H1 (cell line): ENCODE results near the gene SPATS2L. TPM values are rescaled to one million over a fixed set of nuclear protein-coding genes. Genes with fewer than 3 reads are reported as not detected.

Source experiments
- CTCF ChIA-PET: fragments of 300-600 bp; sonication (Branson Sonifier 250); formaldehyde crosslinking; loops from one replicate; lab custom pipeline; 2021; ENCODE audit not compliant: partially characterized antibody; lab: Charles Lee
- POLR2A ChIA-PET: fragments of 300-600 bp; sonication (Branson Sonifier 250); formaldehyde crosslinking; loops from one replicate; lab custom pipeline; 2021; ENCODE audit warnings: inconsistent platforms; ENCODE audit not compliant: partially characterized antibody; lab: Charles Lee
- DNase-seq, 2 experiments: peaks; one replicate each; pipeline versions ENCODE4 v3.0.0 to v3.0.0-alpha.2; 2010 to 2022; ENCODE audit warnings: low spot score in 2 of 2, low read depth in 1 of 2, mixed read lengths in 1 of 2
- FAIRE-seq: peaks from 2 replicates; lab custom pipeline; 2011; peaks lifted over from hg19 to GRCh38; lab: Jason Lieb, UNC
- H2AFZ ChIP-seq: 2 replicates; pipeline ENCODE4 v1.8.1; 2012; ENCODE audit warnings: low read length, inconsistent platforms
- H2AK5ac ChIP-seq: 2 replicates; pipeline ENCODE4 v1.6.1; 2013; ENCODE audit warnings: low read depth, low read length
- H2BK120ac ChIP-seq: replicated peaks from 2 replicates; pipeline ENCODE3; 2013; ENCODE audit warnings: low read depth, low read length, inconsistent platforms
- H2BK12ac ChIP-seq: 2 replicates; pipeline ENCODE4 v1.6.1; 2013; ENCODE audit warnings: low read depth, low read length
- H2BK15ac ChIP-seq: 2 replicates; pipeline ENCODE4 v1.6.1; 2013; ENCODE audit warnings: low read length
- H2BK20ac ChIP-seq: 2 replicates; pipeline ENCODE4 v1.6.1; 2013; ENCODE audit warnings: low read length
- H2BK5ac ChIP-seq: 2 replicates; pipeline ENCODE4 v1.6.1; 2013; ENCODE audit warnings: low read depth, low read length
- H3K14ac ChIP-seq: 2 replicates; pipeline ENCODE4 v1.6.1; 2013; ENCODE audit warnings: inconsistent platforms; ENCODE audit not compliant: insufficient read length
- H3K18ac ChIP-seq: 2 replicates; pipeline ENCODE4 v1.6.1; 2013; ENCODE audit warnings: low read length; ENCODE audit errors: extremely low read depth
- H3K23ac ChIP-seq: 2 replicates; pipeline ENCODE4 v1.6.1; 2013; ENCODE audit warnings: inconsistent platforms; ENCODE audit not compliant: insufficient read length
- H3K23me2 ChIP-seq: 2 replicates; pipeline ENCODE4 v1.6.1; 2013; ENCODE audit warnings: low read depth, low read length
- H3K27ac ChIP-seq: 2 replicates; pipeline ENCODE4 v1.6.1; 2011; ENCODE audit warnings: low read depth, low read length, inconsistent platforms
- H3K27me3 ChIP-seq, 4 experiments: replicated peaks in 1 of 4; 1 replicate in 1 of 4; 2 replicates in 3 of 4; pipeline versions ENCODE4 v1.6.1 to v1.8.1; 2011 to 2013; ENCODE audit warnings: low read length in 3 of 4, mild to moderate bottlenecking in 3 of 4, inconsistent platforms in 2 of 4, mixed read lengths in 2 of 4, moderate library complexity in 1 of 4; ENCODE audit not compliant: control insufficient read depth in 3 of 4, insufficient read depth in 3 of 4; ENCODE audit errors: extremely low read depth in 1 of 4
- H3K36me3 ChIP-seq, 4 experiments: 2 replicates each; pipeline versions ENCODE4 v1.6.1 to v1.8.1; 2011 to 2013; ENCODE audit warnings: mild to moderate bottlenecking in 4 of 4, low read length in 3 of 4, moderate library complexity in 2 of 4, control low read depth in 1 of 4, inconsistent platforms in 1 of 4; ENCODE audit not compliant: insufficient read depth in 4 of 4, control insufficient read depth in 2 of 4
- H3K4ac ChIP-seq: replicated peaks from 2 replicates; pipeline ENCODE3; 2013; ENCODE audit warnings: low read length, low read depth, mixed read lengths, inconsistent platforms; ENCODE audit not compliant: insufficient read length
- H3K4me1 ChIP-seq, 4 experiments: replicated peaks in 1 of 4; 1 replicate in 1 of 4; 2 replicates in 3 of 4; pipeline versions ENCODE4 v1.6.1 to v1.8.1; 2011 to 2013; ENCODE audit warnings: low read length in 3 of 4, inconsistent platforms in 2 of 4, mixed read lengths in 1 of 4; ENCODE audit not compliant: insufficient read depth in 4 of 4, control insufficient read depth in 3 of 4
- H3K4me2 ChIP-seq, 2 experiments: 2 replicates each; pipeline versions ENCODE4 v1.6.1 to v1.8.1; 2011 to 2013; ENCODE audit warnings: low read depth in 2 of 2, low read length in 2 of 2, control low read depth in 1 of 2, inconsistent platforms in 1 of 2, mild to moderate bottlenecking in 1 of 2; ENCODE audit not compliant: insufficient read depth in 1 of 2
- H3K4me3 ChIP-seq, 4 experiments: fragments of 200-600, 300-600 bp in 1 of 4; sonication (generic), shearing (Covaris generic), sonication (Bioruptor Twin) in 1 of 4; 2 replicates each; pipeline versions ENCODE4 v1.5.1 to v1.8.1; 2011 to 2016; ENCODE audit warnings: low read length in 4 of 4, low read depth in 3 of 4, control low read depth in 2 of 4, inconsistent platforms in 2 of 4, mild to moderate bottlenecking in 2 of 4, mixed read lengths in 1 of 4, moderate library complexity in 1 of 4; ENCODE audit not compliant: insufficient read depth in 2 of 4; ENCODE audit errors: extremely low read depth in 1 of 4
- H3K56ac ChIP-seq: replicated peaks from 2 replicates; pipeline ENCODE3; 2013; ENCODE audit warnings: low read depth, mild to moderate bottlenecking, mixed read lengths, low read length, inconsistent platforms; ENCODE audit not compliant: insufficient read length
- H3K79me1 ChIP-seq: 2 replicates; pipeline ENCODE4 v1.6.1; 2013; ENCODE audit warnings: low read depth, low read length, control low read depth
- H3K79me2 ChIP-seq, 2 experiments: 2 replicates each; pipeline versions ENCODE4 v1.6.1 to v1.8.1; 2012 to 2013; ENCODE audit warnings: low read length in 2 of 2, mild to moderate bottlenecking in 2 of 2, inconsistent platforms in 1 of 2; ENCODE audit not compliant: insufficient read depth in 2 of 2, control insufficient read depth in 1 of 2
- H3K9ac ChIP-seq, 4 experiments: replicated peaks in 1 of 4; 1 replicate in 1 of 4; 2 replicates in 3 of 4; pipeline versions ENCODE4 v1.6.1 to v1.8.1; 2011 to 2013; ENCODE audit warnings: low read depth in 3 of 4, low read length in 3 of 4, control low read depth in 2 of 4, mild to moderate bottlenecking in 2 of 4, moderate library complexity in 2 of 4, inconsistent platforms in 1 of 4; ENCODE audit errors: extremely low read depth in 1 of 4
- H3K9me3 ChIP-seq, 2 experiments: 2 replicates each; pipeline versions ENCODE4 v1.6.1 to v1.8.1; 2012 to 2013; ENCODE audit warnings: mild to moderate bottlenecking in 2 of 2, moderate library complexity in 2 of 2, control low read depth in 1 of 2, inconsistent platforms in 1 of 2, low read depth in 1 of 2, low read length in 1 of 2, mixed read lengths in 1 of 2; ENCODE audit not compliant: insufficient read depth in 2 of 2
- H4K20me1 ChIP-seq, 2 experiments: replicated peaks in 1 of 2; 2 replicates each; pipeline versions ENCODE3 to v1.8.1; 2011 to 2013; ENCODE audit warnings: inconsistent platforms in 2 of 2, low read length in 2 of 2, mild to moderate bottlenecking in 1 of 2; ENCODE audit not compliant: insufficient read depth in 2 of 2, control insufficient read depth in 1 of 2
- H4K5ac ChIP-seq: 2 replicates; pipeline ENCODE4 v1.6.1; 2013; ENCODE audit warnings: low read length, low read depth, mixed read lengths, inconsistent platforms; ENCODE audit not compliant: insufficient read length
- H4K8ac ChIP-seq: 2 replicates; pipeline ENCODE4 v1.8.0; 2013; ENCODE audit warnings: mild to moderate bottlenecking, moderate library complexity, low read length, inconsistent platforms; ENCODE audit not compliant: insufficient read depth; ENCODE audit errors: extremely low read depth
- H4K91ac ChIP-seq: replicated peaks from 2 replicates; pipeline ENCODE3; 2013; ENCODE audit warnings: low read length, mixed read lengths, inconsistent platforms; ENCODE audit not compliant: insufficient read length
- CBX5 ChIP-seq: fragments of 300-800, 300-1000 bp; sonication (generic); IDR thresholded peaks from 2 replicates; pipeline ENCODE4 v1.7.1; 2016; ENCODE audit warnings: antibody characterized with exemption, low read length, low read depth
- CHD1 ChIP-seq: IDR thresholded peaks from 2 replicates; pipeline ENCODE4 v1.6.1; 2012; ENCODE audit warnings: low read depth, low read length, improper control_type of control experiment
- CHD2 ChIP-seq: IDR thresholded peaks from 2 replicates; pipeline ENCODE4 v1.6.1; 2012; ENCODE audit warnings: low read length, improper control_type of control experiment
- GABPA ChIP-seq: IDR thresholded peaks from 2 replicates; pipeline ENCODE4 v1.6.1; 2011; ENCODE audit warnings: mild to moderate bottlenecking, low read length, moderate library complexity, borderline replicate concordance; ENCODE audit not compliant: insufficient read depth
- JUN ChIP-seq: IDR thresholded peaks from 2 replicates; pipeline ENCODE4 v1.6.1; 2011; ENCODE audit warnings: low read depth, mild to moderate bottlenecking, improper control_type of control experiment, low read length
- JUND ChIP-seq: IDR thresholded peaks from 2 replicates; pipeline ENCODE4 v1.6.1; 2011; ENCODE audit warnings: mild to moderate bottlenecking, improper control_type of control experiment, low read length
- MAX ChIP-seq: IDR thresholded peaks from 2 replicates; pipeline ENCODE4 v1.6.1; 2012; ENCODE audit warnings: inconsistent platforms
- RAD21 ChIP-seq, 2 experiments: IDR thresholded peaks in 1 of 2; conservative IDR thresholded peaks in 1 of 2; 2 replicates each; pipeline ENCODE4 v1.6.1; 2011; ENCODE audit warnings: low read depth in 2 of 2, low read length in 2 of 2, improper control_type of control experiment in 1 of 2, inconsistent platforms in 1 of 2, mild to moderate bottlenecking in 1 of 2, moderate library complexity in 1 of 2
- SIRT6 ChIP-seq: IDR thresholded peaks from one replicate; pipeline ENCODE4 v1.7.1; 2012; ENCODE audit warnings: low read length, inconsistent platforms
- WGBS, 2 experiments: shearing (Covaris generic) in 1 of 2; methylation state at CpG; one replicate each; pipeline versions ENCODE4 v1.1.6 to v1.1.7; 2013 to 2015; ENCODE audit warnings: low lambda C conversion rate in 2 of 2, mixed read lengths in 2 of 2, inconsistent platforms in 1 of 2, low coverage in 1 of 2, missing lambda C conversion rate in 1 of 2; ENCODE audit not compliant: insufficient replicate concordance in 2 of 2, insufficient coverage in 1 of 2, insufficient read length in 1 of 2; ENCODE audit errors: extremely low coverage in 1 of 2, missing lambda C conversion rate in 1 of 2; 5-methylcytosine and 5-hydroxymethylcytosine counted together
- polyA plus RNA-seq, 7 experiments: library from polyadenylated mRNA; depleted of rRNA in 3 of 7; stranded (reverse) in 5 of 7; unstranded in 2 of 7; fragments of >200 nt in 5 of 7; fragments of 200-250 nt in 2 of 7; gene quantifications; 1 replicate in 5 of 7; 2 replicates in 1 of 7; 4 replicates in 1 of 7; pipeline versions ENCODE4 v1.2.1 to v1.2.3, GENCODE V29; 2011 to 2013; ENCODE audit warnings: missing spikeins in 2 of 7, mixed read lengths in 2 of 7
- total RNA-seq: library from RNA; stranded (reverse); fragmentation: NEBNext Ultra II Directional; extraction: Animal tissue kit (Norgen Biotek cat#: 25700); gene quantifications from 2 replicates; pipeline ENCODE4 v1.2.1, GENCODE V29; 2021

Gene SPATS2L
- total and polyA plus RNA-seq, 2 of the 8 experiments (the other 6 are each of a cell fraction or from before 2014, with no cell fraction given), result 67.3 to 189 TPM

- no peaks in the 10 kb centered on the region for H4K20me1 ChIP-seq
- H2BK20ac ChIP-seq, result no peak overlapping the region
- no peak overlapping the region for H2AFZ ChIP-seq
- no peak overlapping the region for H3K4ac ChIP-seq
- no peak overlapping the region for H2BK12ac ChIP-seq
- no peak overlapping the region for H3K56ac ChIP-seq
- H2BK120ac ChIP-seq, result no peak overlapping the region
- no peak overlapping the region for H3K9ac ChIP-seq
- FAIRE-seq (no peak), DNase-seq (no peak)
- H3K23ac ChIP-seq, result no peak overlapping the region
- no peaks in the 10 kb centered on the region for H3K9me3 ChIP-seq
- peaks cover 10 to 48% (median 30%) of the 10 kb centered on the region in 4 experiments; a peak in 5 of 7 replicates for H3K4me1 ChIP-seq
- peaks cover 0 to 3% (median 0%) of the 10 kb centered on the region in 4 experiments; a peak in 2 of 8 replicates for H3K36me3 ChIP-seq
- ChIA-PET POLR2A (no interaction called here), CTCF (interaction anchor here (0.7 kb wide), 1 partner anchor 334 kb away, joined by 3 read pairs; no protein-coding TSS in a partner anchor)
- no peak overlapping the region for H2BK15ac ChIP-seq
- no peak overlapping the region for H3K4me3 ChIP-seq
- H3K27me3 ChIP-seq, result no peaks in the 10 kb centered on the region
- H3K79me2 ChIP-seq, result peaks cover 0 to 98% of the 10 kb centered on the region in 2 experiments; a peak in 3 of 4 replicates
- no peak overlapping the region for H2AK5ac ChIP-seq
- H4K91ac ChIP-seq, result no peak overlapping the region
- 89% methylated on average over 3 of the region's 3 CpGs; no CpG with 5 or more reads in 1 of the 2 experiments for WGBS, 2 experiments
- no peaks in the 10 kb centered on the region; the same call in 1 of the 2 replicates for H3K23me2 ChIP-seq
- no peak overlapping the region for H4K8ac ChIP-seq
- H3K18ac ChIP-seq, result no peak overlapping the region
- H2BK5ac ChIP-seq, result no peak overlapping the region
- H3K4me2 ChIP-seq, result no peak overlapping the region
- no peak overlapping the region for H4K5ac ChIP-seq
- H3K14ac ChIP-seq, result no peak overlapping the region
- peaks cover 3% of the 10 kb centered on the region; the same call in 1 of the 2 replicates for H3K79me1 ChIP-seq
- H3K27ac ChIP-seq, result no peak overlapping the region
- TF ChIP-seq CHD2, result no peak
- no peak for TF ChIP-seq RAD21 (IDR thresholded peaks at IDR 0.05 in 1 of 2, conservative IDR thresholded peaks at IDR 0.05 in 1 of 2; ENCODE audit: low read depth in 2 of 2, low read length in 2 of 2)
- no peak for TF ChIP-seq CBX5
- TF ChIP-seq JUND, result no peak
- TF ChIP-seq JUN, result no peak
- TF ChIP-seq CHD1, result no peak
- TF ChIP-seq GABPA, result no peak
- no peak for TF ChIP-seq SIRT6
- no peak for TF ChIP-seq MAX
These were observed 51.4 kb downstream of the SPATS2L start for GRCh38 chr2:200357845-200358244.
